ENCODE data around the gene PCDHB7.
"Not testable (repeated sequence)": the region's sequence is repeated elsewhere in the genome, so short reads cannot be mapped to it uniquely, and the experiment has no call there.

DNA sequence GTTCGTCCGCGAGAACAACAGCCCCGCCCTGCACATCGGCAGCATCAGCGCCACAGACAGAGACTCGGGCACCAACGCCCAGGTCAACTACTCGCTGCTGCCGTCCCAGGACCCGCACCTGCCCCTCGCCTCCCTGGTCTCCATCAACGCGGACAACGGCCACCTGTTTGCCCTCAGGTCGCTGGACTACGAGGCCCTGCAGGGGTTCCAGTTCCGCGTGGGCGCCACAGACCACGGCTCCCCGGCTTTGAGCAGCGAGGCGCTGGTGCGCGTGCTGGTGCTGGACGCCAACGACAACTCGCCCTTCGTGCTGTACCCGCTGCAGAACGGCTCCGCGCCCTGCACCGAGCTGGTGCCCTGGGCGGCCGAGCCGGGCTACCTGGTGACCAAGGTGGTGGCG lies 37.8 kb downstream of the PCDHB7 start:
- not testable (repeated sequence) for TF ChIP-seq ZNF8, GLIS3, OSR1, RARB, ZFP30 (CRISPR knock-in tag; IDR thresholded peaks at IDR 0.05)
- TF ChIP-seq, protein P1, sequence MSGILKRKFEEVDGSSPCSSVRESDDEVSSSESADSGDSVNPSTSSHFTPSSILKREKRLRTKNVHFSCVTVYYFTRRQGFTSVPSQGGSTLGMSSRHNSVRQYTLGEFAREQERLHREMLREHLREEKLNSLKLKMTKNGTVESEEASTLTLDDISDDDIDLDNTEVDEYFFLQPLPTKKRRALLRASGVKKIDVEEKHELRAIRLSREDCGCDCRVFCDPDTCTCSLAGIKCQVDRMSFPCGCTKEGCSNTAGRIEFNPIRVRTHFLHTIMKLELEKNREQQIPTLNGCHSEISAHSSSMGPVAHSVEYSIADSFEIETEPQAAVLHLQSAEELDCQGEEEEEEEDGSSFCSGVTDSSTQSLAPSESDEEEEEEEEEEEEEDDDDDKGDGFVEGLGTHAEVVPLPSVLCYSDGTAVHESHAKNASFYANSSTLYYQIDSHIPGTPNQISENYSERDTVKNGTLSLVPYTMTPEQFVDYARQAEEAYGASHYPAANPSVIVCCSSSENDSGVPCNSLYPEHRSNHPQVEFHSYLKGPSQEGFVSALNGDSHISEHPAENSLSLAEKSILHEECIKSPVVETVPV (CRISPR knock-in tag; IDR thresholded peaks at IDR 0.05), result not testable (repeated sequence)
- TF ChIP-seq, protein P2, sequence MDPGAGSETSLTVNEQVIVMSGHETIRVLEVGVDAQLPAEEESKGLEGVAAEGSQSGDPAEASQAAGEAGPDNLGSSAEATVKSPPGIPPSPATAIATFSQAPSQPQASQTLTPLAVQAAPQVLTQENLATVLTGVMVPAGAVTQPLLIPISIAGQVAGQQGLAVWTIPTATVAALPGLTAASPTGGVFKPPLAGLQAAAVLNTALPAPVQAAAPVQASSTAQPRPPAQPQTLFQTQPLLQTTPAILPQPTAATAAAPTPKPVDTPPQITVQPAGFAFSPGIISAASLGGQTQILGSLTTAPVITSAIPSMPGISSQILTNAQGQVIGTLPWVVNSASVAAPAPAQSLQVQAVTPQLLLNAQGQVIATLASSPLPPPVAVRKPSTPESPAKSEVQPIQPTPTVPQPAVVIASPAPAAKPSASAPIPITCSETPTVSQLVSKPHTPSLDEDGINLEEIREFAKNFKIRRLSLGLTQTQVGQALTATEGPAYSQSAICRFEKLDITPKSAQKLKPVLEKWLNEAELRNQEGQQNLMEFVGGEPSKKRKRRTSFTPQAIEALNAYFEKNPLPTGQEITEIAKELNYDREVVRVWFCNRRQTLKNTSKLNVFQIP (CRISPR knock-in tag; IDR thresholded peaks at IDR 0.05; ENCODE audit: borderline replicate concordance, low read depth), result not testable (repeated sequence)

Measured in SK-N-SH treated with all-trans-retinoic acid at 6 μM for 48 hours (cell line).